Fibroblast of mammary gland (primary cell): Measurements from ENCODE around the gene BLCAP.

ENCODE experiments used
- DNase-seq: peaks from one replicate; pipeline ENCODE4 v3.0.0-alpha.2; 2010; ENCODE audit warnings: low read depth
- H3K4me3 ChIP-seq: 2 replicates; pipeline ENCODE4 v1.5.1; 2011; ENCODE audit warnings: low read depth, mild to moderate bottlenecking, low read length, moderate library complexity; ENCODE audit not compliant: control insufficient read depth
- CTCF ChIP-seq: conservative IDR thresholded peaks from 2 replicates; pipeline ENCODE4 v1.5.1; 2011; ENCODE audit warnings: low read depth, low read length, inconsistent platforms; ENCODE audit not compliant: control insufficient read depth, insufficient read depth

Gene BLCAP

GRCh38 chr20:37481610-37482009, 46.1 kb downstream of the BLCAP start:
- no peak for TF ChIP-seq CTCF
- H3K4me3 ChIP-seq: no peak overlapping the region
- DNase-seq: no peak

- H3K4me3 ChIP-seq: no peak overlapping the region
- TF ChIP-seq CTCF: no peak
- DNase-seq: no peak
These were observed 46.8 kb downstream of the BLCAP start for GRCh38 chr20:37480919-37481318.

GRCh38 chr20:37479925-37480691, 47.6 kb downstream of the BLCAP start:
- no peak for DNase-seq
- no peak for TF ChIP-seq CTCF
- H3K4me3 ChIP-seq: no peak overlapping the region

GRCh38 chr20:37479266-37479665, 48.4 kb downstream of the BLCAP start:
- no peak for DNase-seq
- no peak for TF ChIP-seq CTCF
- no peak overlapping the region for H3K4me3 ChIP-seq

GRCh38 chr20:37477041-37477440, 50.6 kb downstream of the BLCAP start:
- no peak overlapping the region for H3K4me3 ChIP-seq
- TF ChIP-seq CTCF: no peak
- no peak for DNase-seq

- no peak for DNase-seq
- no peak overlapping the region for H3K4me3 ChIP-seq
- no peak for TF ChIP-seq CTCF
These were observed 52.4 kb downstream of the BLCAP start for GRCh38 chr20:37475252-37475651.

GRCh38 chr20:37474386-37474785, 53.3 kb downstream of the BLCAP start:
- H3K4me3 ChIP-seq: no peak overlapping the region
- no peak for DNase-seq
- TF ChIP-seq CTCF: no peak
